Activated T-cell treated with anti-CD3 and anti-CD28 coated beads for 4 hours (primary cell): Measurements from ENCODE around the gene OSTF1.

ENCODE experiments used
- DNase-seq: peaks from one replicate; pipeline ENCODE4 v3.0.0-alpha.2; 2020

Gene OSTF1

DNA sequence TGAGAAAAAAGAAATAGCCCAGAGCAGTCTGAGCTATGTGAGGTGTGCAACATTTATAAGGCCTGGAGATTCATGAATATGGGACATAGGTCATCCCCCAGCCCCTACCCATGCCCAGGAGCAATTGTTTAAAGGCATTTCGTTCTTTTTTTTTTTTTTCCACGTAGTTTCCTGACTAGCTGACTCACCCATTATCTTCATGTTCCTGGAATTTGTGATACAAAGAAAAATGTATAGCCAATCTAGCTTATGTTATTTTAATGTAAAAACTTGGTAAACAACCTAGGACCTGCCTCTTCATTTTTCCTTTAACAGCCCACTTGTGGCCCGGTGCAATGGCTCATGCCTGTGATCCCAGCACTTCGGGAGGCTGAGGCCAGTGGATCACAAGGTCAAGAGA is 81.3 kb downstream of the OSTF1 start:
- DNase-seq: no peak

- DNase-seq: no peak
Measured at GRCh38 chr9:75170898-75171360, 82.6 kb downstream of the OSTF1 start.

GRCh38 chr9:75175395-75175794 is 87.1 kb downstream of the OSTF1 start:
- DNase-seq: no peak

DNA sequence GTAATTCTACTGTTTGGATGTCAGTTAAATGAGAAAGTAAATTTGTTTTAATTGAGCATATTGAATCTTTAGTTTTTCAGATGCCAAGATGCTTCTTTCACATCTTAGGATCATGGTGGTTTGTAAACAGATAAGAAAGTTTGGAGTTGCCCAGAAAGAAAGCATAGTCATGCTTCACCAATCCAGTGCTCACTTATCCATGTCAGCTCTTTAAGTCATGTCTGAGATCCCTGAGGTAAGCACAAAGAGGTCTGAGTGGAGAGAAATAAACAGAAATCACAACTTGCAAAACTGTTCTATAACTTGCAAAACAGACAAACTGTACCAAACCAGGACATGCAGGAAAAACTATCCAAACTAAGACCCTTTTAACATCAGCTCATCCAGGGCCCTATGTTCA is 87.7 kb downstream of the OSTF1 start:
- no peak for DNase-seq

GRCh38 chr9:75181750-75182149 is 93.4 kb downstream of the OSTF1 start:
- DNase-seq: no peak

DNA sequence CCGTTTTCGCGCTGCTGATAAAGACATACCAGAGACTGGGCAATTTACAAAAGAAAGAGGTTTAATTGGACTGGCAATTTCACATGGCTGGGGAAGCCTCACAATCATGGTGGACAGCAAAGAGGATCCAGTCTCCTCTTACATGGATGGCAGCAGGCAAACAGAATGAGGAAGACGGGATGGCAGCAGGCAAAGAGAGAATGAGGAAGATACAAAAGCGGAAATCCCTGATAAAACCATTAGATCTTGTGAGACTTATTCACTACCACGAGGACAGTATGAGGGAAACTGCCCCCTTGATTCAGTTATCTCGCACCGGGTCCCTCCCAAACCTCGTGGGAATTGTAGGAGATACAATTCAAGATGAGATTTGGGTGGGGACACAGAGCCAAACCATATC is 95.0 kb downstream of the OSTF1 start:
- no peak for DNase-seq

DNA sequence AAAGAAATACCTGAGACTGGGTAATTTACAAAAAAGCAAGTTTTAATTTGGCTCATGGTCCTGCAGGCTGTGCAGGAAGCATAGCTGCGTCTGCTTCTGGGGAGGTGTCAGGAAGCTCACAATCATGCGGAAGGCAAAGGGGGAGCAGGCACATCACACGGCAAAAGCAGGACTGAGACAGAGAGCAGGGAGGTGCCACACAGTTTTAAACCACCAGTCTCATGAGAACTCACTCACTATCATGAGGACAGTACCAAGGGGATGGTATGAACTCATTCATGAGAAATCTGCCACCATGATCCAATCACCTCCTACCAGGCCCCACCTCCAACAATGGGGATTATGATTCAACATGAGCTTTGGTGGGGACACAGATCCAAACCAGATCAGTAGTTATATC is 96.2 kb downstream of the OSTF1 start:
- no peak for DNase-seq

DNA sequence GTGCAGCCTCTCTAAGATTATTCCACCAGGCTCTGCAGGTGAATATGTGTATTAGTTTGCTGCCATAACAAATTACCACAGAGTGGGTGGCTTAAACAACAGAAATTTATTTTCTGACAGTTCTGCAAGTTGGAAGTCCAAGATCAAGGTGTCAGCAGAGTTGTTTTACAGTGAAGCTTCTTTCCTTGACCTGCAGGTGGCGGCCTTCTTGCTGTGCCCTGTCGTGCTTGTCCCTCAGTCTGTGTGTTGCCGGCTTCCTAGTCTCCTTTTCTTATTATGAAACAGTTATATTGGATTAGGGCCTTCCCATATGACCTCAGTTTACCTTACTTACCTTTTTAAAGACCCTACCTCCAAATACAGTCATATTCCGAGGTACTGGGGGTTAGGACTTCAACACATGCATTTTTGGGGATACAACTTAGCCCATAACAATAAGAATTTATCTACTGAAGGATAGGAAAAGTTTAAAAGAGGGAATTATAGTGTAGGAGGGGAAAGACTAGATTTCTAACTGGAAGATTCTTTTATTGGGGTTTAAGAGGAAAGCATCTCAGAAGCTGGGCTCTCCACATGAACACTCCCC is 97.4 kb downstream of the OSTF1 start:
- peak; percentile 23 for DNase-seq

DNA sequence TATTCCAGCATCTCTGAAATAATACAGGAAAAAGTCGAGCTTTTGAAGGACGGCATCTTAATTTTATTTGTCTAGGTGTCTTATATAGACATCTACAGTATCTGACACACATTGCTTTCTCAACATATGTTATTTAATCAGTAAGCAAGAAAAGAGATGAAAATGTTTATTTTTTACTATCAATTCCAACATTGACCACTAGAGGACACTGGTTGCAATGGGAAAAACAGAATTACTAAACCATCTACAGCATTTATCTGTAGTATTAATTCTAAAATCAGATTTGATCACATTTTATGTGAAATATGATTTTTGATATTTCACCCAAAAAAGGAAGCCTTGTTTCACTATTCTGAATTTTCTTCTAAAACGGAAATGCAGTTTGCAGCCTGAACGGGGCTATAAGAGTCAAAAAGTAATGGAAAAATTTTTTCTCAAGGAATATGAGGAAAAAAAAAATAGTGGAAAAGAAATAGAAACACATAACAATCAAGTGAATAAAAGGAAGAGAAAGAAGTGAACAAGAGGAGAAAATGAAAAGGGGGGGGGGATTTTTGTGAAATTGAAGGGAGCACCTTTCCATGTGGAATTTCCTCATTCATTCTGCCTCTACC is 98.6 kb downstream of the OSTF1 start:
- no peak for DNase-seq

- DNase-seq: no peak
Measured at GRCh38 chr9:75188756-75189155, 100.4 kb downstream of the OSTF1 start.

GRCh38 chr9:75190762-75191161 is 102.4 kb downstream of the OSTF1 start:
- DNase-seq: no peak
